Neural progenitor cell (in vitro differentiated cells): Measurements from ENCODE around the gene POU1F1.

Source experiments
- EZH2 ChIP-seq: fragments of 200-600 bp; sonication (generic); IDR thresholded peaks from 2 replicates; pipeline ENCODE4 v1.6.1; 2017; ENCODE audit warnings: antibody characterized with exemption, mild to moderate bottlenecking, moderate library complexity
- EZH2phosphoT487 ChIP-seq: fragments of 200-600 bp; sonication (generic); IDR thresholded peaks from 2 replicates; pipeline ENCODE4 v1.6.1; 2017; ENCODE audit warnings: antibody characterized with exemption
- TF ChIP-seq, protein P1 (sequence below): fragments of 200-600 bp; sonication (generic); IDR thresholded peaks from 2 replicates; pipeline ENCODE4 v1.5.1; 2017; ENCODE audit warnings: antibody characterized with exemption, mild to moderate bottlenecking

DNA sequence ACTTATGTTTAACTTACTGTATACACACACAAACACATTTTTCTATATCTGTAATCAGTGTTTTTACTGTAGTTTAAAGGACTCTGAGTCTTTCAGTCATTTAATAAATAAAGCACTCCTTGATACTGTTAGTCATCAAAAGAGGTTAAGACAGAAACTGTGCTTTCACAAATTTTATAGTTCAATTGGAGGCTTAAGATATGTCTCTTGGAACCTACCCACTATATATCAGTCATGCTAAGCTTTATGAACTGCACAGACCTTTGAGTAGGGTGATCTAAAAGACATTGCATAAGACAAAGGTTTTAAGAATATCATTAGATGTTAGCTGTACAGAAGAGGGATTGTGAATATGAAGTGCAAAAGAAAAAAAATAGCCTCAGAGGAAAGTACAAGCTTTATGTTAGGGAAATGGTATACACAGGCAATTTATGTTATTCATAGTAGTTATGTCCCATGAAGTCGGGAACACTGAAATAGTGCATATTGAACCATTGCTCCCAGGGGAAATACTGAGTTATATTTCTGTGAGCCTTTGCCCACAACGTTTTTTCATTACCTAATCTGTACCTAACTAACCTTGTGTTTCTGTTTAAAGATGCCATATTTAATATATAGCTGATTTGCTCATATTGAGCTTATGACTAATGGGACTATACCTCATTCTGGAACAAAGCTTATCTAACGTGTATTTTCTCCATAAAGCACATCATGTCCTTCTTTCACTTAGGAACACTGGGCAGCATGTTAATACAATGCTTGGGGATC is 29.5 kb downstream of the POU1F1 start:
- TF ChIP-seq EZH2phosphoT487 (no peak), EZH2 (no peak)
- TF ChIP-seq, protein P1, sequence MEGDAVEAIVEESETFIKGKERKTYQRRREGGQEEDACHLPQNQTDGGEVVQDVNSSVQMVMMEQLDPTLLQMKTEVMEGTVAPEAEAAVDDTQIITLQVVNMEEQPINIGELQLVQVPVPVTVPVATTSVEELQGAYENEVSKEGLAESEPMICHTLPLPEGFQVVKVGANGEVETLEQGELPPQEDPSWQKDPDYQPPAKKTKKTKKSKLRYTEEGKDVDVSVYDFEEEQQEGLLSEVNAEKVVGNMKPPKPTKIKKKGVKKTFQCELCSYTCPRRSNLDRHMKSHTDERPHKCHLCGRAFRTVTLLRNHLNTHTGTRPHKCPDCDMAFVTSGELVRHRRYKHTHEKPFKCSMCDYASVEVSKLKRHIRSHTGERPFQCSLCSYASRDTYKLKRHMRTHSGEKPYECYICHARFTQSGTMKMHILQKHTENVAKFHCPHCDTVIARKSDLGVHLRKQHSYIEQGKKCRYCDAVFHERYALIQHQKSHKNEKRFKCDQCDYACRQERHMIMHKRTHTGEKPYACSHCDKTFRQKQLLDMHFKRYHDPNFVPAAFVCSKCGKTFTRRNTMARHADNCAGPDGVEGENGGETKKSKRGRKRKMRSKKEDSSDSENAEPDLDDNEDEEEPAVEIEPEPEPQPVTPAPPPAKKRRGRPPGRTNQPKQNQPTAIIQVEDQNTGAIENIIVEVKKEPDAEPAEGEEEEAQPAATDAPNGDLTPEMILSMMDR = no peak
